KMS-11 (cell line): ENCODE data around the gene RPS17.
A peak's percentile ranks its signal among the peaks of the same experiment; 100 is the strongest.

Experiments used
- H2AFZ ChIP-seq: fragments of 200-600 bp; sonication (generic); 2 replicates; pipeline ENCODE4 v1.6.1; 2016; ENCODE audit warnings: antibody characterized with exemption, mixed run types, low read depth
- H3K27ac ChIP-seq: fragments of 200-600 bp; sonication (generic); 2 replicates; pipeline ENCODE4 v1.6.1; 2016; ENCODE audit warnings: mild to moderate bottlenecking, mixed run types
- H3K27me3 ChIP-seq: fragments of 200-600 bp; sonication (generic); 2 replicates; pipeline ENCODE4 v1.6.1; 2017; ENCODE audit warnings: mild to moderate bottlenecking, low read depth, mixed run types, moderate library complexity; ENCODE audit not compliant: insufficient read depth
- H3K36me3 ChIP-seq: fragments of 200-600 bp; sonication (generic); 2 replicates; pipeline ENCODE4 v1.6.1; 2017; ENCODE audit warnings: mild to moderate bottlenecking, mixed run types; ENCODE audit not compliant: insufficient read depth
- H3K4me1 ChIP-seq: fragments of 200-600 bp; sonication (generic); 2 replicates; pipeline ENCODE4 v1.6.1; 2016; ENCODE audit warnings: mild to moderate bottlenecking, low read depth, mixed run types; ENCODE audit not compliant: poor library complexity, severe bottlenecking
- H3K4me2 ChIP-seq: fragments of 200-600 bp; sonication (generic); 2 replicates; pipeline ENCODE4 v1.7.0; 2016; ENCODE audit warnings: mild to moderate bottlenecking, mixed run types
- H3K4me3 ChIP-seq: fragments of 200-600 bp; sonication (generic); IDR thresholded peaks from 2 replicates; pipeline ENCODE4 v1.6.1; 2017; ENCODE audit warnings: low read depth, low read length, mixed read lengths; ENCODE audit not compliant: insufficient read depth
- H3K79me2 ChIP-seq: fragments of 200-600 bp; sonication (generic); 2 replicates; pipeline ENCODE4 v1.6.1; 2016; ENCODE audit warnings: low read depth, mixed run types; ENCODE audit not compliant: insufficient read depth
- H3K9ac ChIP-seq: fragments of 200-600 bp; sonication (generic); 2 replicates; pipeline ENCODE4 v1.6.1; 2016; ENCODE audit warnings: mild to moderate bottlenecking, mixed run types
- H4K20me1 ChIP-seq: fragments of 200-600 bp; sonication (generic); 2 replicates; pipeline ENCODE4 v1.6.1; 2016; ENCODE audit warnings: mild to moderate bottlenecking, mixed run types; ENCODE audit not compliant: insufficient read depth
- CTCF ChIP-seq: fragments of 200-600 bp; sonication (generic); conservative IDR thresholded peaks from 2 replicates; pipeline ENCODE4 v1.6.1; 2017; ENCODE audit warnings: low read depth, mild to moderate bottlenecking, antibody characterized with exemption, low read length, moderate library complexity, mixed read lengths

Gene RPS17

GRCh38 chr15:82533801-82534200 is 6.5 kb downstream of the RPS17 start:
- Histone ChIP-seq H3K36me3 (peaks cover 21% of the 10 kb centered on the region), H3K4me2 (no peak overlapping the region), H3K27ac (no peak overlapping the region), H3K4me3 (no peak overlapping the region), H3K79me2 (peaks cover 16% of the 10 kb centered on the region), H4K20me1 (peaks cover 13% of the 10 kb centered on the region), H3K27me3 (no peaks in the 10 kb centered on the region), H3K9ac (no peak overlapping the region), H2AFZ (no peak overlapping the region), H3K4me1 (peaks cover 19% of the 10 kb centered on the region)
- no peak for TF ChIP-seq CTCF

GRCh38 chr15:82532991-82533481 is 7.2 kb downstream of the RPS17 start:
- no peak overlapping the region for H3K9ac ChIP-seq
- TF ChIP-seq CTCF = no peak
- peaks cover 18% of the 10 kb centered on the region for H3K36me3 ChIP-seq
- peaks cover 9% of the 10 kb centered on the region; the same call in 1 of the 2 replicates for H4K20me1 ChIP-seq
- H3K79me2 ChIP-seq = peaks cover 8% of the 10 kb centered on the region
- H3K4me2 ChIP-seq = no peak overlapping the region
- no peaks in the 10 kb centered on the region for H3K27me3 ChIP-seq
- H3K4me3 ChIP-seq = no peak overlapping the region
- no peak overlapping the region for H2AFZ ChIP-seq
- no peak overlapping the region for H3K27ac ChIP-seq
- H3K4me1 ChIP-seq = peaks cover 11% of the 10 kb centered on the region

- Histone ChIP-seq H3K4me2 (no peak overlapping the region), H3K27me3 (no peaks in the 10 kb centered on the region), H3K79me2 (peaks cover 2% of the 10 kb centered on the region), H4K20me1 (peaks cover 5% of the 10 kb centered on the region; the same call in 1 of the 2 replicates), H3K4me3 (no peak overlapping the region), H3K4me1 (peaks cover 7% of the 10 kb centered on the region), H2AFZ (no peak overlapping the region), H3K9ac (no peak overlapping the region), H3K27ac (no peak overlapping the region), H3K36me3 (peaks cover 14% of the 10 kb centered on the region)
- no peak for TF ChIP-seq CTCF
Observed at GRCh38 chr15:82532383-82532990, 7.8 kb downstream of the RPS17 start.

- peak overlapping the region; percentile 3; the same call in 1 of the 2 replicates for H3K27ac ChIP-seq
- peaks cover 7% of the 10 kb centered on the region for H3K4me1 ChIP-seq
- H3K4me2 ChIP-seq = no peak overlapping the region
- peaks cover 6% of the 10 kb centered on the region; the same call in 1 of the 2 replicates for H3K36me3 ChIP-seq
- no peak overlapping the region for H3K9ac ChIP-seq
- no peaks in the 10 kb centered on the region for H4K20me1 ChIP-seq
- H3K4me3 ChIP-seq = no peak overlapping the region
- H2AFZ ChIP-seq = no peak overlapping the region
- no peaks in the 10 kb centered on the region for H3K79me2 ChIP-seq
- no peak for TF ChIP-seq CTCF
- H3K27me3 ChIP-seq = no peaks in the 10 kb centered on the region
Observed at GRCh38 chr15:82531496-82532382, 8.5 kb downstream of the RPS17 start.
